Kidney (tissue), 14 donors: Measurements from ENCODE around the gene NEDD4L. TPM values are rescaled to one million over a fixed set of nuclear protein-coding genes. Genes with fewer than 3 reads are reported as not detected.
A peak's percentile ranks its signal among the peaks of the same experiment; 100 is the strongest.

Experiments
- DNase-seq, 5 donors: peaks; one replicate each; pipeline ENCODE4 v3.0.0-alpha.2; 2013 to 2020
- FAIRE-seq: peaks from 2 replicates; lab custom pipeline; 2012; peaks lifted over from hg19 to GRCh38; lab: Jason Lieb, UNC
- H3K27ac ChIP-seq, 2 donors: one replicate each; pipeline ENCODE4 v1.7.0; 2013; ENCODE audit warnings: low read depth in 2 of 2, low read length in 2 of 2, inconsistent platforms in 1 of 2
- H3K27me3 ChIP-seq: one replicate; pipeline ENCODE4 v1.7.1; 2013; ENCODE audit warnings: low read length, inconsistent platforms; ENCODE audit not compliant: control insufficient read depth, insufficient read depth
- H3K36me3 ChIP-seq, 3 donors: one replicate each; pipeline versions ENCODE4 v1.7.0 to v1.7.1; 2013; ENCODE audit warnings: low read length in 3 of 3, control low read depth in 1 of 3, inconsistent platforms in 1 of 3; ENCODE audit not compliant: insufficient read depth in 3 of 3, control insufficient read depth in 2 of 3
- H3K4me1 ChIP-seq, 3 donors: one replicate each; pipeline versions ENCODE4 v1.7.0 to v1.7.1; 2013; ENCODE audit warnings: low read length in 3 of 3, inconsistent platforms in 1 of 3, low read depth in 1 of 3; ENCODE audit not compliant: control insufficient read depth in 2 of 3, insufficient read depth in 2 of 3
- H3K4me3 ChIP-seq, 3 donors: one replicate each; pipeline versions ENCODE4 v1.7.0 to v1.8.1; 2013; ENCODE audit warnings: low read length in 3 of 3, control low read depth in 1 of 3, inconsistent platforms in 1 of 3
- H3K9ac ChIP-seq, 3 donors: one replicate each; pipeline versions ENCODE4 v1.7.0 to v1.7.1; 2013; ENCODE audit warnings: low read length in 3 of 3, control low read depth in 1 of 3, inconsistent platforms in 1 of 3
- H3K9me3 ChIP-seq, 3 donors: one replicate each; pipeline versions ENCODE4 v1.7.0 to v1.7.1; 2013; ENCODE audit warnings: low read length in 3 of 3, control low read depth in 1 of 3, inconsistent platforms in 1 of 3; ENCODE audit not compliant: control insufficient read depth in 2 of 3, insufficient read depth in 1 of 3
- CTCF ChIP-seq: IDR thresholded peaks from 3 replicates; pipeline ENCODE4 v1.5.1; 2012; ENCODE audit warnings: mild to moderate bottlenecking, moderate library complexity, borderline replicate concordance; ENCODE audit not compliant: insufficient read depth; ENCODE audit errors: extremely low read depth
- intact Hi-C: fragments of 100-400 bp; cut with DNase I; formaldehyde crosslinking; loops from one replicate; pipeline ENCODE4 v1.11.1; 2022
- polyA plus RNA-seq: library from polyadenylated mRNA; stranded (reverse); fragments of 350-450 nt; fragmentation: Illumina TruSeq; extraction: RNeasy Lipid Tissue Mini Kit (QIAGEN cat#74804); gene quantifications from one replicate; pipeline ENCODE4 v1.2.3, GENCODE V29; 2014; ENCODE audit warnings: low read depth, low replicate concordance; ENCODE audit not compliant: insufficient read depth
- total RNA-seq: library from RNA; stranded (reverse); fragmentation: NEBNext Ultra II Directional; extraction: Animal tissue kit (Norgen Biotek cat#: 25700); gene quantifications from one replicate; pipeline ENCODE4 v1.2.1, GENCODE V29; 2021
- donor health status: control.
- donor health status: control.
- donor health status: control.
- donor health status: control.
- donor health status: control.
- donor health status: DM: yes; HTN: yes; CAD: no.
- donor health status: Normal renal cell carcinoma (clear cell type).

Gene NEDD4L
- total and polyA plus RNA-seq, 2 donors from 2014 or later: 90.8 to 95.7 TPM

- no peaks in the 10 kb centered on the region for H3K9me3 ChIP-seq
- peaks cover 0 to 22% (median 19%) of the 10 kb centered on the region in 3 donors for H3K4me1 ChIP-seq
- H3K27me3 ChIP-seq: no peaks in the 10 kb centered on the region
- no peak for TF ChIP-seq CTCF
- no peak overlapping the region for H3K4me3 ChIP-seq
- DNase-seq (no peak), FAIRE-seq (no peak)
- no peak overlapping the region for H3K9ac ChIP-seq
- peak overlapping the region in 1 of 2 donors; percentile 14 for H3K27ac ChIP-seq
- intact Hi-C loops: no loop called here
- no peaks in the 10 kb centered on the region for H3K36me3 ChIP-seq
Observed at GRCh38 chr18:58209326-58209725, 165.3 kb downstream of the NEDD4L start.

GRCh38 chr18:58211510-58211909, 167.5 kb downstream of the NEDD4L start:
- Histone ChIP-seq H3K4me3 (no peak overlapping the region), H3K27me3 (no peaks in the 10 kb centered on the region), H3K4me1 (peaks cover 0 to 20% (median 18%) of the 10 kb centered on the region in 3 donors), H3K9ac (no peak overlapping the region), H3K27ac (no peak overlapping the region), H3K36me3 (no peaks in the 10 kb centered on the region), H3K9me3 (no peaks in the 10 kb centered on the region)
- DNase-seq (no peak), FAIRE-seq (no peak)
- no peak for TF ChIP-seq CTCF
- intact Hi-C loops: no loop called here

GRCh38 chr18:58212274-58212673, 168.2 kb downstream of the NEDD4L start:
- no peak overlapping the region for H3K4me3 ChIP-seq

More at GRCh38 chr18:58212274-58212673, 168.2 kb downstream of the NEDD4L start:
- Histone ChIP-seq H3K4me1 (peaks cover 0 to 17% (median 15%) of the 10 kb centered on the region in 3 donors), H3K9ac (no peak overlapping the region), H3K27ac (peak overlapping the region in 1 of 2 donors; percentile 24), H3K9me3 (no peaks in the 10 kb centered on the region), H3K36me3 (no peaks in the 10 kb centered on the region), H3K27me3 (no peaks in the 10 kb centered on the region)
- TF ChIP-seq CTCF: no peak
- FAIRE-seq (no peak), DNase-seq (no peak)
- intact Hi-C loops: no loop called here
